ENCODE measurements around the gene ACAP3.

DNA sequence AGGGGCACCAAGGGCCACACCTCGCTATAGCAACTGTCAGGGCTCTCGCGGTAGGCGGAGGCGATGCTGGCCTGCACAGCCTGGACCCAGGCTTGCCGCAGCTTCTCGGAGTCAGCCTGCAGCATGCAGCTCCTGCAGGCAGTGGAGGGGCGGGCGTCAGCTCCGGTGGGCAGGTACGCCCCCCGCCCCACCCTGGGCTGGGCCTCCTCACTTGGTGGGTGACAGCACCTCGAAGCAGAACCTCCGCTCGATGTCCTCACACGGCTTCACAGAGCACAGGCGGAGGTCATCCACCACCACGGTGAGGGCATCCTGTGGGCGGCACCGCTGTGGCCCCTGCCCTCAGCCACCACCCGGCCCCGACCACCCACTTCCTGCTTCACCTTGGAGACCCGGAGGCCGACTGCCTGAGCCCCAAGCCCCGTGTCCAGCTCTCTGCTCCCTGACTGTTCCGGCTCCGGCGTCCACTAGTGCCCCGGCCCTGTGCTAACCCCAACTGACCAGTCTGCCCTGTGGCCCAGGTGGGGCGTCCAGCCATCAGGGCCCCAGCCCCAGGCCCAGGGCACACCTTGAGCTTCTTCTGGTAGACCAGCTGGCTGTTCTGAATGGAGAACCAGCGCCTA is 9.8 kb downstream of the ACAP3 start:
- TF ChIP-seq CTCF (IDR thresholded peaks at IDR 0.05; ENCODE audit: low read depth, low read length, missing input control), result no peak
- TF ChIP-seq RAD21 (IDR thresholded peaks at IDR 0.05), result no peak
- TF ChIP-seq GABPA (IDR thresholded peaks at IDR 0.05 in 1 of 2, conservative IDR thresholded peaks at IDR 0.05 in 1 of 2), result no peak
- TF ChIP-seq SP1 (IDR thresholded peaks at IDR 0.05), result no peak
- TF ChIP-seq HNF4A (conservative IDR thresholded peaks at IDR 0.05), result no peak
- TF ChIP-seq ZBTB33 (IDR thresholded peaks at IDR 0.05), result no peak
- TF ChIP-seq ATF3 (IDR thresholded peaks at IDR 0.05), result no peak

Data from liver (tissue), 3 donors.